ENCODE data around the gene ITPKC.

- no peak for TF ChIP-seq CTCF (conservative IDR thresholded peaks at IDR 0.05; ENCODE audit: low read length)
- no peak for TF ChIP-seq EZH2phosphoT487 (IDR thresholded peaks at IDR 0.05; ENCODE audit: borderline replicate concordance, low read depth, low read length)
These were observed 23.0 kb upstream of the ITPKC start for GRCh38 chr19:40693896-40694295.
